H9 (cell line): ENCODE data around the gene MCHR2. TPM values are rescaled to one million over a fixed set of nuclear protein-coding genes. Genes with fewer than 3 reads are reported as not detected.

ENCODE experiments used
- DNase-seq: peaks from one replicate; pipeline ENCODE4 v3.0.0-alpha.2; 2017
- H2AFZ ChIP-seq: one replicate; pipeline ENCODE4 v1.6.1; 2013; ENCODE audit warnings: mild to moderate bottlenecking, low read length, control low read depth, moderate library complexity
- H2AK5ac ChIP-seq: 2 replicates; pipeline ENCODE4 v1.6.1; 2013; ENCODE audit warnings: low read length, control low read depth, mixed read lengths; ENCODE audit not compliant: insufficient read length
- H2BK120ac ChIP-seq: one replicate; pipeline ENCODE4 v1.6.1; 2013; ENCODE audit warnings: low read depth, mild to moderate bottlenecking, low read length, control low read depth, inconsistent platforms; ENCODE audit not compliant: poor library complexity, severe bottlenecking
- H2BK12ac ChIP-seq: 2 replicates; pipeline ENCODE4 v1.6.1; 2013; ENCODE audit warnings: low read length, control low read depth, mixed read lengths, low read depth; ENCODE audit not compliant: insufficient read length
- H2BK15ac ChIP-seq: 2 replicates; pipeline ENCODE4 v1.6.1; 2013; ENCODE audit warnings: low read depth, low read length, control low read depth
- H2BK20ac ChIP-seq: one replicate; pipeline ENCODE4 v1.6.1; 2013; ENCODE audit warnings: low read depth, mild to moderate bottlenecking, low read length, control low read depth, inconsistent platforms; ENCODE audit not compliant: poor library complexity, severe bottlenecking
- H2BK5ac ChIP-seq: 2 replicates; pipeline ENCODE4 v1.6.1; 2013; ENCODE audit warnings: low read length, control low read depth, mixed read lengths; ENCODE audit not compliant: insufficient read length
- H3K14ac ChIP-seq: 2 replicates; pipeline ENCODE4 v1.6.1; 2013; ENCODE audit warnings: low read length, control low read depth; ENCODE audit not compliant: insufficient read depth
- H3K18ac ChIP-seq: 2 replicates; pipeline ENCODE4 v1.6.1; 2013; ENCODE audit warnings: low read depth, mild to moderate bottlenecking, mixed read lengths, low read length, control low read depth; ENCODE audit not compliant: insufficient read length
- H3K23ac ChIP-seq: 2 replicates; pipeline ENCODE4 v1.6.1; 2013; ENCODE audit warnings: low read length, control low read depth, mixed read lengths, low read depth; ENCODE audit not compliant: insufficient read length
- H3K23me2 ChIP-seq: 2 replicates; pipeline ENCODE4 v1.6.1; 2013; ENCODE audit warnings: low read depth, mild to moderate bottlenecking, mixed read lengths, low read length, control low read depth; ENCODE audit not compliant: insufficient read length, poor library complexity, severe bottlenecking
- H3K27ac ChIP-seq: 2 replicates; pipeline ENCODE4 v1.5.1; 2013; ENCODE audit warnings: low read length, control low read depth, mixed read lengths, low read depth; ENCODE audit not compliant: insufficient read length
- H3K27me3 ChIP-seq: 2 replicates; pipeline ENCODE4 v1.6.1; 2013; ENCODE audit warnings: low read length, control low read depth, inconsistent platforms; ENCODE audit not compliant: insufficient read depth
- H3K4ac ChIP-seq: 2 replicates; pipeline ENCODE4 v1.6.1; 2013; ENCODE audit warnings: low read depth, mild to moderate bottlenecking, control low read depth, inconsistent platforms, low read length, moderate library complexity
- H3K4me1 ChIP-seq: 2 replicates; pipeline ENCODE4 v1.6.1; 2013; ENCODE audit warnings: low read length, control low read depth, inconsistent platforms; ENCODE audit not compliant: insufficient read depth
- H3K4me2 ChIP-seq: 2 replicates; pipeline ENCODE4 v1.6.1; 2013; ENCODE audit warnings: low read length, control low read depth, mixed read lengths; ENCODE audit not compliant: insufficient read length, insufficient read depth
- H3K56ac ChIP-seq: 2 replicates; pipeline ENCODE4 v1.6.1; 2013; ENCODE audit warnings: low read depth, mild to moderate bottlenecking, mixed read lengths, low read length, control low read depth; ENCODE audit not compliant: insufficient read length
- H3K79me1 ChIP-seq: 2 replicates; pipeline ENCODE4 v1.6.1; 2013; ENCODE audit warnings: low read depth, mild to moderate bottlenecking, moderate library complexity, low read length, control low read depth, inconsistent platforms; ENCODE audit not compliant: insufficient read depth, poor library complexity, severe bottlenecking
- H3K79me2 ChIP-seq: 2 replicates; pipeline ENCODE4 v1.6.1; 2013; ENCODE audit warnings: low read length, control low read depth, inconsistent platforms; ENCODE audit not compliant: insufficient read depth
- H3K9ac ChIP-seq: 2 replicates; pipeline ENCODE4 v1.6.1; 2013; ENCODE audit warnings: low read length, control low read depth, mixed read lengths; ENCODE audit not compliant: insufficient read length; ENCODE audit errors: extremely low read depth
- H3K9me3 ChIP-seq: one replicate; pipeline ENCODE4 v1.6.1; 2013; ENCODE audit warnings: low read depth, low read length, inconsistent platforms; ENCODE audit not compliant: control insufficient read depth
- H3T11ph ChIP-seq: one replicate; pipeline ENCODE4 v1.6.1; 2013; ENCODE audit warnings: mild to moderate bottlenecking, low read length, control low read depth, inconsistent platforms
- H4K20me1 ChIP-seq: one replicate; pipeline ENCODE4 v1.6.1; 2013; ENCODE audit not compliant: control insufficient read depth, insufficient read length, insufficient read depth
- H4K5ac ChIP-seq: 2 replicates; pipeline ENCODE4 v1.6.1; 2013; ENCODE audit warnings: low read depth, mild to moderate bottlenecking, mixed read lengths, low read length, control low read depth; ENCODE audit not compliant: insufficient read length
- H4K8ac ChIP-seq: replicated peaks from 2 replicates; pipeline ENCODE4 v1.6.1; 2013; ENCODE audit warnings: low read length, control low read depth, mixed read lengths, low read depth; ENCODE audit not compliant: insufficient read length
- H4K91ac ChIP-seq: 2 replicates; pipeline ENCODE4 v1.6.1; 2013; ENCODE audit warnings: low read depth, mild to moderate bottlenecking, moderate library complexity, mixed read lengths, low read length, control low read depth; ENCODE audit not compliant: insufficient read length
- H3K27ac Mint-ChIP-seq, 3 experiments: 2 replicates in 2 of 3; 3 replicates in 1 of 3; pipeline ENCODE4 v1.8.0; 2020 to 2021; ENCODE audit warnings: mixed read lengths in 3 of 3, mild to moderate bottlenecking in 1 of 3, moderate library complexity in 1 of 3
- H3K27me3 Mint-ChIP-seq: 2 replicates; pipeline ENCODE4 v1.8.0; 2021; ENCODE audit warnings: low read depth, mild to moderate bottlenecking, moderate library complexity, mixed read lengths
- H3K36me3 Mint-ChIP-seq, 3 experiments: 2 replicates in 2 of 3; 3 replicates in 1 of 3; pipeline ENCODE4 v1.8.0; 2020 to 2021; ENCODE audit warnings: low read depth in 3 of 3, mixed read lengths in 3 of 3; ENCODE audit not compliant: insufficient read depth in 1 of 3
- H3K4me1 Mint-ChIP-seq, 2 experiments: 2 replicates each; pipeline ENCODE4 v1.8.0; 2020; ENCODE audit warnings: mixed read lengths in 2 of 2
- H3K4me3 Mint-ChIP-seq, 2 experiments: 2 replicates in 1 of 2; 3 replicates in 1 of 2; pipeline ENCODE4 v1.8.0; 2020 to 2021; ENCODE audit warnings: mild to moderate bottlenecking in 2 of 2, mixed read lengths in 2 of 2, moderate library complexity in 1 of 2
- H3K9me3 Mint-ChIP-seq, 2 experiments: 2 replicates in 1 of 2; 3 replicates in 1 of 2; pipeline ENCODE4 v1.8.0; 2020; ENCODE audit warnings: mild to moderate bottlenecking in 2 of 2, mixed read lengths in 2 of 2, moderate library complexity in 1 of 2
- CTCF ChIP-seq: fragments of 200-600 bp; sonication (generic); conservative IDR thresholded peaks from 3 replicates; pipeline ENCODE4 v1.8.0; 2021; ENCODE audit warnings: antibody characterized with exemption, mild to moderate bottlenecking
- WGBS: extraction: QIAGEN DNeasy Blood & Tissue Kit; methylation state at CpG from one replicate; pipeline ENCODE4 v1.1.7; 2013; ENCODE audit warnings: missing lambda C conversion rate, low lambda C conversion rate, mixed read lengths; ENCODE audit not compliant: insufficient read length; ENCODE audit errors: extremely low coverage; 5-methylcytosine and 5-hydroxymethylcytosine counted together
- total RNA-seq: library from RNA; stranded (reverse); gene quantifications from 2 replicates; pipeline ENCODE4 v1.2.1, GENCODE V29; 2021

The MCHR2 gene
- total RNA-seq, 1 experiment from 2014 or later, result not detected

- peak; percentile 83 for TF ChIP-seq CTCF
- no peak overlapping the region for H3K4me2 ChIP-seq
- no peaks in the 10 kb centered on the region for H3K27me3 ChIP-seq
- Mint-ChIP-seq H3K9me3 (no peaks in the 10 kb centered on the region), H3K27me3 (no peaks in the 10 kb centered on the region; the same call in none of the 2 replicates), H3K4me1 (no peaks in the 10 kb centered on the region), H3K36me3 (no peaks in the 10 kb centered on the region), H3K27ac (no peak overlapping the region), H3K4me3 (no peak overlapping the region)
- no peak overlapping the region for H3K4ac ChIP-seq
- no peaks in the 10 kb centered on the region for H3K4me1 ChIP-seq
- H3K23me2 ChIP-seq, result no peaks in the 10 kb centered on the region
- no peak overlapping the region for H3K56ac ChIP-seq
- no peak overlapping the region for H4K5ac ChIP-seq
- no CpG with 5 or more reads among the region's 4 CpGs for WGBS
- no peak overlapping the region for H3K14ac ChIP-seq
- no peak overlapping the region for H4K8ac ChIP-seq
- no peak overlapping the region for H2BK15ac ChIP-seq
- H2AFZ ChIP-seq, result no peak overlapping the region
- H3K27ac ChIP-seq, result no peak overlapping the region
- no peak overlapping the region for H3K9ac ChIP-seq
- no peaks in the 10 kb centered on the region for H4K20me1 ChIP-seq
- H2AK5ac ChIP-seq, result no peak overlapping the region
- H3T11ph ChIP-seq, result no peak overlapping the region
- H3K79me2 ChIP-seq, result no peaks in the 10 kb centered on the region
- DNase-seq, result no peak
- H2BK12ac ChIP-seq, result no peak overlapping the region
- H2BK20ac ChIP-seq, result no peak overlapping the region
- H3K23ac ChIP-seq, result no peak overlapping the region
- no peak overlapping the region for H3K18ac ChIP-seq
- H4K91ac ChIP-seq, result no peak overlapping the region
- H2BK120ac ChIP-seq, result no peak overlapping the region
- H3K9me3 ChIP-seq, result no peaks in the 10 kb centered on the region
- H2BK5ac ChIP-seq, result no peak overlapping the region
- H3K79me1 ChIP-seq, result no peaks in the 10 kb centered on the region
These were observed 88.6 kb downstream of the MCHR2 start for GRCh38 chr6:99905209-99906106.
